Gastroesophageal sphincter (tissue), 3 donors: Measurements from ENCODE around the gene MEGF6.

Experiments
- CTCF ChIP-seq, 4 experiments: fragments of 200-600 bp in 2 of 4; fragments of 450-650 bp in 2 of 4; sonication (generic) in 1 of 4; IDR thresholded peaks; one replicate each; pipeline ENCODE4 v1.5.1; 2017 to 2019; ENCODE audit warnings: antibody characterized with exemption in 4 of 4, mild to moderate bottlenecking in 2 of 4, moderate library complexity in 2 of 4
- EP300 ChIP-seq: sonication (generic); formaldehyde crosslinking; IDR thresholded peaks from one replicate; pipeline ENCODE4 v1.6.1; 2017; ENCODE audit warnings: antibody characterized with exemption, mild to moderate bottlenecking
- POLR2A ChIP-seq, 2 donors: fragments of 450-650 bp; IDR thresholded peaks; one replicate each; pipeline ENCODE4 v1.6.1; 2017; ENCODE audit warnings: antibody characterized with exemption in 2 of 2, mild to moderate bottlenecking in 2 of 2, moderate library complexity in 1 of 2
- POLR2AphosphoS5 ChIP-seq: sonication (generic); formaldehyde crosslinking; IDR thresholded peaks from one replicate; pipeline ENCODE4 v1.6.1; 2017; ENCODE audit warnings: antibody characterized with exemption

DNA sequence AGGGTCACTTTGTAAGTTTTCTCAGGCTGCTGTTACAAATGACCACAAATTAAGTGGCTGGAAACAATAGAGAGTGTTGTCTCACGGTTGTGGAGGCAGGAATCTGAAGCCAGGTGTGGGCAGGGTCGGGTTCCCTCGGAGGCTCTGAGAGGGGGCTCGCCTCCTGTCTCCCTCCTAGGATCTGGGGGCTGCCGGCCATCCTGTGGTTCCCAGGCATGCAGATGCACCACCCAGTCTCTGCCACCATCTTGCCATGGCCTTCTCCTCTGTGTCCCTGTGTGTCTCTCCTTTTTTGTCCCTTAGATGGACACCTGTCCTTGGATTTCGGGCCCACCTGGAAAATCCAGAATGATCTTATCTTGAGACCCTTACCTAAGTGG is 45.8 kb upstream of the MEGF6 start:
- TF ChIP-seq CTCF (IDR thresholded peaks at IDR 0.05) (no peak), POLR2A (IDR thresholded peaks at IDR 0.05) (no peak), EP300 (no peak), POLR2AphosphoS5 (no peak)
